HepG2 (cell line): ENCODE results near the gene NFYC. TPM values are rescaled to one million over a fixed set of nuclear protein-coding genes. Genes with fewer than 3 reads are reported as not detected.
A peak's percentile ranks its signal among the peaks of the same experiment; 100 is the strongest.

Experiments used
- DNMT1 ChIP-seq: sonication (generic); formaldehyde crosslinking; IDR thresholded peaks from 2 replicates; pipeline ENCODE4 v1.5.1; 2020; ENCODE audit warnings: mild to moderate bottlenecking, missing genetic modification reagents
- ETS1 ChIP-seq: sonication (generic); formaldehyde crosslinking; IDR thresholded peaks from 2 replicates; pipeline ENCODE4 v1.4.0; 2020; ENCODE audit warnings: missing genetic modification reagents
- HHEX ChIP-seq: IDR thresholded peaks from 2 replicates; pipeline ENCODE4 v1.6.1; 2016; ENCODE audit warnings: control low read depth
- HOXD1 ChIP-seq: sonication (generic); formaldehyde crosslinking; IDR thresholded peaks from 2 replicates; pipeline ENCODE4 v1.5.0; 2020; ENCODE audit warnings: missing genetic modification reagents
- ISL2 ChIP-seq: sonication (generic); formaldehyde crosslinking; IDR thresholded peaks from 2 replicates; pipeline ENCODE4 v1.5.0; 2020; ENCODE audit warnings: missing genetic modification reagents
- KDM2A ChIP-seq: sonication (generic); formaldehyde crosslinking; IDR thresholded peaks from 2 replicates; pipeline ENCODE4 v1.4.0; 2020; ENCODE audit warnings: low read depth, missing genetic modification reagents, borderline replicate concordance
- KLF6 ChIP-seq: IDR thresholded peaks from 2 replicates; pipeline ENCODE4 v1.8.0; 2016; ENCODE audit warnings: missing biosample characterization, missing genetic modification reagents
- NFIB ChIP-seq: sonication (generic); formaldehyde crosslinking; IDR thresholded peaks from 2 replicates; pipeline ENCODE4 v1.9.0; 2021; ENCODE audit warnings: missing genetic modification reagents, mild to moderate bottlenecking, borderline replicate concordance
- NRL ChIP-seq: sonication (generic); formaldehyde crosslinking; IDR thresholded peaks from 2 replicates; pipeline ENCODE4 v1.5.0; 2020; ENCODE audit warnings: missing genetic modification reagents, mild to moderate bottlenecking, moderate library complexity, borderline replicate concordance
- SRSF9 ChIP-seq: fragments of 200-400 bp; formaldehyde crosslinking; IDR thresholded peaks from 2 replicates; pipeline ENCODE4 v1.6.1; 2018; ENCODE audit warnings: borderline replicate concordance, mild to moderate bottlenecking, low read depth, low read length; ENCODE audit not compliant: insufficient read depth, poor library complexity, severe bottlenecking
- SUZ12 ChIP-seq: fragments of 150-350 bp; IDR thresholded peaks from 2 replicates; pipeline ENCODE4 v1.6.1; 2014; ENCODE audit warnings: low read depth, low read length
- TAF15 ChIP-seq: fragments of 200-400 bp; formaldehyde crosslinking; IDR thresholded peaks from one replicate; pipeline ENCODE4 v1.6.1; 2018; ENCODE audit warnings: mild to moderate bottlenecking, low read depth, low read length; ENCODE audit not compliant: poor library complexity, severe bottlenecking
- TBX3 ChIP-seq: fragments of 450-650 bp; IDR thresholded peaks from 2 replicates; pipeline ENCODE4 v1.6.1; 2017; ENCODE audit warnings: antibody characterized with exemption, mild to moderate bottlenecking, inconsistent platforms, borderline replicate concordance
- ZBTB21 ChIP-seq: sonication (generic); formaldehyde crosslinking; IDR thresholded peaks from 2 replicates; pipeline ENCODE4 v1.4.0; 2020; ENCODE audit warnings: missing genetic modification reagents
- ZBTB33 ChIP-seq: sonication (generic); formaldehyde crosslinking; IDR thresholded peaks from 2 replicates; pipeline ENCODE4 v1.4.0; 2020; ENCODE audit warnings: missing genetic modification reagents
- ZGPAT ChIP-seq: IDR thresholded peaks from 2 replicates; pipeline ENCODE4 v1.6.1; 2016; ENCODE audit warnings: mild to moderate bottlenecking
- ZNF20 ChIP-seq: sonication (generic); formaldehyde crosslinking; IDR thresholded peaks from 2 replicates; pipeline ENCODE4 v1.4.0; 2020; ENCODE audit warnings: mild to moderate bottlenecking, moderate library complexity, missing genetic modification reagents
- ZNF331 ChIP-seq: sonication (generic); formaldehyde crosslinking; IDR thresholded peaks from 2 replicates; pipeline ENCODE4 v1.4.0; 2020; ENCODE audit warnings: missing genetic modification reagents
- ZNF644 ChIP-seq: IDR thresholded peaks from 2 replicates; pipeline ENCODE4 v1.6.1; 2016; ENCODE audit warnings: low read depth
- ZNF710 ChIP-seq: sonication (generic); formaldehyde crosslinking; IDR thresholded peaks from 2 replicates; pipeline ENCODE4 v1.5.0; 2020; ENCODE audit warnings: mild to moderate bottlenecking, missing genetic modification reagents, borderline replicate concordance
- ZNF724P ChIP-seq: sonication (generic); formaldehyde crosslinking; IDR thresholded peaks from 2 replicates; pipeline ENCODE4 v1.8.0; 2022; ENCODE audit warnings: missing genetic modification reagents, borderline replicate concordance
- ZNF776 ChIP-seq: sonication (generic); formaldehyde crosslinking; IDR thresholded peaks from 2 replicates; pipeline ENCODE4 v1.4.0; 2020; ENCODE audit warnings: mild to moderate bottlenecking, missing genetic modification reagents
- ZSCAN29 ChIP-seq: sonication (generic); formaldehyde crosslinking; conservative IDR thresholded peaks from 2 replicates; pipeline ENCODE4 v1.4.0; 2020; ENCODE audit warnings: mild to moderate bottlenecking, missing genetic modification reagents
- polyA plus RNA-seq, 8 experiments: library from polyadenylated mRNA; depleted of rRNA in 3 of 8; stranded (reverse) in 7 of 8; unstranded in 1 of 8; fragments of >200 nt; fragmentation: Illumina TruSeq in 4 of 8; extraction: Trizol in 4 of 8; gene quantifications; 2 replicates each; pipeline versions ENCODE4 v1.2.1 to v1.2.3, GENCODE V29; 2011 to 2016; ENCODE audit warnings: low read depth in 4 of 8, missing spikeins in 1 of 8, mixed read lengths in 1 of 8; ENCODE audit not compliant: insufficient read depth in 1 of 8
- total RNA-seq, 5 experiments: library from RNA; depleted of rRNA; stranded (reverse); fragments of >200 nt; fragmentation: Illumina TruSeq; extraction: Trizol; gene quantifications; 2 replicates each; pipeline ENCODE4 v1.2.3, GENCODE V29; 2016; ENCODE audit warnings: low read depth in 1 of 5

Gene NFYC
- total and polyA plus RNA-seq, 2 of the 13 experiments (the other 11 are each of a cell fraction or from before 2014, with no cell fraction given): 33.9 to 73.7 TPM

- no peak for TF ChIP-seq SUZ12
- TF ChIP-seq HHEX (CRISPR knock-in tag): peak; percentile 54; the same call in 1 of the 2 replicates
- no peak for TF ChIP-seq SRSF9
- peak; percentile 75 for TF ChIP-seq ISL2 (CRISPR knock-in tag)
- no peak for TF ChIP-seq ZNF724P (CRISPR knock-in tag)
- TF ChIP-seq ZNF20 (CRISPR knock-in tag): no peak
- TF ChIP-seq ZBTB21: no peak
- no peak for TF ChIP-seq NRL (CRISPR knock-in tag)
- TF ChIP-seq ZNF710: no peak
- TF ChIP-seq DNMT1 (CRISPR knock-in tag): no peak
- no peak for TF ChIP-seq ETS1 (CRISPR knock-in tag)
- TF ChIP-seq ZNF331 (CRISPR knock-in tag): no peak
- no peak for TF ChIP-seq HOXD1 (CRISPR knock-in tag)
- no peak for TF ChIP-seq ZGPAT
- no peak for TF ChIP-seq KLF6 (CRISPR knock-in tag)
- TF ChIP-seq NFIB (CRISPR knock-in tag): no peak
- TF ChIP-seq TAF15: no peak
- TF ChIP-seq TBX3: peak; percentile 90; the same call in 1 of the 2 replicates
- no peak for TF ChIP-seq KDM2A (CRISPR knock-in tag)
- no peak for TF ChIP-seq ZNF644 (CRISPR knock-in tag)
- TF ChIP-seq ZBTB33: no peak
- TF ChIP-seq ZNF776 (CRISPR knock-in tag): no peak
- TF ChIP-seq ZSCAN29 (CRISPR knock-in tag): no peak
Observed at GRCh38 chr1:40712405-40712944, 21.0 kb downstream of the NFYC start (continued).
